Neural cell (in vitro differentiated cells): Measurements from ENCODE around the gene SLC25A48. TPM values are rescaled to one million over a fixed set of nuclear protein-coding genes. Genes with fewer than 3 reads are reported as not detected.

ENCODE experiments used
- H2AFZ ChIP-seq: fragments of 200-600, 300-800 bp; sonication (generic), shearing (Covaris generic); 2 replicates; pipeline ENCODE4 v1.6.0; 2014; ENCODE audit warnings: low read depth, mild to moderate bottlenecking, antibody characterized with exemption, low read length, moderate library complexity
- H3F3A ChIP-seq: fragments of 200-600 bp; shearing (Covaris generic); 2 replicates; pipeline ENCODE4 v1.6.1; 2016; ENCODE audit warnings: mild to moderate bottlenecking, moderate library complexity, mixed read lengths, antibody characterized with exemption, low read length; ENCODE audit not compliant: insufficient read depth, poor library complexity, severe bottlenecking
- H3K27ac ChIP-seq: fragments of 200-600, 300-800 bp; sonication (generic), shearing (Covaris generic); 2 replicates; pipeline ENCODE4 v1.5.1; 2014; ENCODE audit warnings: mild to moderate bottlenecking, low read length, moderate library complexity
- H3K27me3 ChIP-seq: fragments of 300-800, 200-600 bp; sonication (generic), shearing (Covaris generic); 2 replicates; pipeline ENCODE4 v1.6.0; 2014; ENCODE audit warnings: mild to moderate bottlenecking, low read depth, low read length, moderate library complexity; ENCODE audit not compliant: insufficient read depth
- H3K36me3 ChIP-seq: fragments of 300-800, 200-600 bp; sonication (generic), shearing (Covaris generic); 2 replicates; pipeline ENCODE4 v1.5.1; 2014; ENCODE audit warnings: mild to moderate bottlenecking, antibody characterized with exemption, low read length, moderate library complexity; ENCODE audit not compliant: insufficient read depth
- H3K4me2 ChIP-seq: fragments of 300-800, 200-600 bp; sonication (generic), shearing (Covaris generic); 2 replicates; pipeline ENCODE4 v1.6.0; 2014; ENCODE audit warnings: mild to moderate bottlenecking, low read length
- H3K4me3 ChIP-seq: fragments of 300-800, 200-600 bp; sonication (generic), shearing (Covaris generic); 2 replicates; pipeline ENCODE4 v1.5.1; 2014; ENCODE audit warnings: mild to moderate bottlenecking, low read length, moderate library complexity
- H3K79me2 ChIP-seq: fragments of 200-600 bp; shearing (Covaris generic); replicated peaks from 2 replicates; pipeline ENCODE4 v1.6.0; 2014; ENCODE audit warnings: mild to moderate bottlenecking, low read length, moderate library complexity; ENCODE audit not compliant: insufficient read depth
- H3K9ac ChIP-seq: fragments of 300-800, 200-600 bp; sonication (generic), shearing (Covaris generic); 2 replicates; pipeline ENCODE4 v1.6.1; 2016; ENCODE audit warnings: mild to moderate bottlenecking, low read length, mixed read lengths
- H3K9me2 ChIP-seq: fragments of 200-600 bp; shearing (Covaris generic); 2 replicates; pipeline ENCODE4 v1.6.1; 2016; ENCODE audit warnings: mild to moderate bottlenecking, low read length, mixed read lengths; ENCODE audit not compliant: insufficient read depth
- H3K9me3 ChIP-seq: fragments of 200-600, 300-800 bp; sonication (generic), shearing (Covaris generic); 2 replicates; pipeline ENCODE4 v1.6.1; 2016; ENCODE audit warnings: mild to moderate bottlenecking, mixed run types, low read length, moderate library complexity, mixed read lengths
- H4K20me1 ChIP-seq: fragments of 200-600 bp; shearing (Covaris generic); 2 replicates; pipeline ENCODE4 v1.6.1; 2016; ENCODE audit warnings: mild to moderate bottlenecking, mixed run types; ENCODE audit not compliant: insufficient read depth
- CTCF ChIP-seq: fragments of 450-650 bp; IDR thresholded peaks from 2 replicates; pipeline ENCODE4 v1.5.1; 2014; ENCODE audit warnings: antibody characterized with exemption, mild to moderate bottlenecking, moderate library complexity; ENCODE audit not compliant: poor library complexity, severe bottlenecking
- EP300 ChIP-seq: fragments of 450-650 bp; conservative IDR thresholded peaks from 2 replicates; pipeline ENCODE4 v1.6.1; 2014; ENCODE audit warnings: antibody characterized with exemption, mild to moderate bottlenecking, moderate library complexity; ENCODE audit not compliant: poor library complexity, severe bottlenecking
- EZH2 ChIP-seq: fragments of 200-600, 300-800 bp; shearing (Covaris generic), sonication (generic); IDR thresholded peaks from 2 replicates; pipeline ENCODE4 v1.6.1; 2014; ENCODE audit warnings: antibody characterized with exemption, low read length, borderline replicate concordance, mild to moderate bottlenecking; ENCODE audit not compliant: insufficient read depth, poor library complexity, severe bottlenecking
- MXI1 ChIP-seq: fragments of 450-650 bp; conservative IDR thresholded peaks from 2 replicates; pipeline ENCODE4 v1.6.1; 2014; ENCODE audit warnings: antibody characterized with exemption, mild to moderate bottlenecking; ENCODE audit not compliant: poor library complexity, severe bottlenecking
- POLR2AphosphoS5 ChIP-seq: IDR thresholded peaks from 2 replicates; pipeline ENCODE4 v1.6.1; 2012
- RAD21 ChIP-seq: fragments of 450-650 bp; conservative IDR thresholded peaks from 2 replicates; pipeline ENCODE4 v1.6.1; 2014; ENCODE audit warnings: antibody characterized with exemption, mild to moderate bottlenecking, moderate library complexity
- REST ChIP-seq: IDR thresholded peaks from 2 replicates; pipeline ENCODE4 v1.6.1; 2012; ENCODE audit warnings: borderline replicate concordance
- SMC3 ChIP-seq: fragments of 450-650 bp; conservative IDR thresholded peaks from 2 replicates; pipeline ENCODE4 v1.6.1; 2014; ENCODE audit warnings: antibody characterized with exemption, mild to moderate bottlenecking, moderate library complexity; ENCODE audit not compliant: poor library complexity
- TAF1 ChIP-seq: IDR thresholded peaks from 2 replicates; pipeline ENCODE4 v1.6.1; 2012; ENCODE audit warnings: low read depth
- polyA plus RNA-seq: library from polyadenylated mRNA; depleted of rRNA; stranded (reverse); fragments of >200 nt; gene quantifications from 2 replicates; pipeline ENCODE4 v1.2.3, GENCODE V29; 2014

SLC25A48 gene
- polyA plus RNA-seq, 1 donor from 2014 or later = 1.0 TPM

DNA sequence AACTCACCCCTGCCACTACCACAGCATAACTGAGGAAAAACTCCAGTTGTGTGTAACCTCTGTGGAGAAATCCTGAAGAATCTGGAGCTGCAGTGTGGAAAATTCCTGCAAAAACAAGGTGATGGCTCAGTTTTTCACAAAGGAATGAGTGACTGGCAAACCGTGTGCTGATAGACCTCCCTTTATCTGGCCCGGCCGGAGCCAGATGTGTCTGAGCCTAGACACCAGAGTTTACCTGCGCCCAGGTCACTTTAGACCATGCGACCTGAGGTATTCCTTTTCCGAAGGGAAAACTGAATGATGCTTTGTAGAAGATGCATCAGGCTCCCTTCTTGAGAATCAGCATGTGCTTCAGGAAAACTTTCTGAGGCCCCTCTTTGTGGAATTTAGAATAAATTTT lies 16.2 kb downstream of the SLC25A48 start:
- H3K9ac ChIP-seq = no peak overlapping the region
- no peak overlapping the region for H3K4me3 ChIP-seq
- H3K4me2 ChIP-seq = no peak overlapping the region
- H3K9me3 ChIP-seq = no peaks in the 10 kb centered on the region
- H3K79me2 ChIP-seq = no peaks in the 10 kb centered on the region
- H2AFZ ChIP-seq = no peak overlapping the region
- no peaks in the 10 kb centered on the region for H3K36me3 ChIP-seq
- no peak overlapping the region for H3K27ac ChIP-seq
- H4K20me1 ChIP-seq = no peaks in the 10 kb centered on the region
- no peak for TF ChIP-seq POLR2AphosphoS5
- no peak for TF ChIP-seq RAD21
- no peak for TF ChIP-seq SMC3
- no peak for TF ChIP-seq EZH2
- no peak for TF ChIP-seq EP300
- no peak for TF ChIP-seq REST
- TF ChIP-seq TAF1 = no peak
- no peak for TF ChIP-seq CTCF
- no peak for TF ChIP-seq MXI1
- no peaks in the 10 kb centered on the region for H3F3A ChIP-seq
- H3K9me2 ChIP-seq = no peaks in the 10 kb centered on the region
- no peaks in the 10 kb centered on the region for H3K27me3 ChIP-seq

DNA sequence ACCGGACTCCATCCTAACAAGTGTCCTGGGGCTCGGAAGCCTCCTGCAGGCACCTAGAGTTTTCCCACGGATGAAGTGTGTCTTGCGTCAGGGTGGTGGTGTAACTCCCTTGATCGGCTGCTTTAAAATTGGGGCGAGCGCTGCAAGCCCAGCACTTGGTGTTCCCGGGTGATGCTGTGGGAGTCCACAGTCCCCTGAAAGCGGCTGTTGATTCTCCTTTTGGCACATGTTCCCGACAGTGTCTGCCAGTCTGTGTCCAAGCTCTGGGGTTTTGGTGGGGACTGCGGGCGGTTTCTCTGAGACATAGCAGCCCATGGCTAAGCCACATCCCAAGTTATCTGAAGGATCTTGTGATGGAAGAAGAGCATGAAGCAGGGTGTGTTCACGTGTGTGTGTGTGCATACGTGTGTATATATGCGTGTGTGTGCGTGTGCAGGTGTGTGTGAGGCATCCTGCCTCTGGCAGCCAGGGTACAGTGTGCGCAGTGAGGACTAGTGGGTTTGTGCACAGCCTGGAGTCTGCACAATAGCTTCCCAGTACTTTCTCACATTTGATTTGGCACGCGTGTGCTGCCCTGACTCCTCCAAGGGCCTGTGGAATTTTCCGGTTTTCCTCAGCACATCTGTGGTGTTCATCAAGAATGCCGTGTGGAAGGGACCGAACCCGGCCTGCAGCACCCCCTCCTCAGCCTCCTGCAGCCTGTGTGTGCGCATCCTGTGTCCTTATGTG lies 16.9 kb downstream of the SLC25A48 start:
- Histone ChIP-seq H3K9me3 (no peaks in the 10 kb centered on the region), H3K27me3 (no peaks in the 10 kb centered on the region), H3K36me3 (no peaks in the 10 kb centered on the region), H3K9me2 (no peaks in the 10 kb centered on the region), H4K20me1 (no peaks in the 10 kb centered on the region), H3K9ac (no peak overlapping the region), H3K4me3 (no peak overlapping the region), H3K27ac (no peak overlapping the region), H3K79me2 (no peaks in the 10 kb centered on the region), H2AFZ (no peak overlapping the region), H3F3A (no peaks in the 10 kb centered on the region), H3K4me2 (no peak overlapping the region)
- TF ChIP-seq EZH2 (no peak), REST (no peak)
